IgD-negative memory B cell (primary cell): ENCODE measurements around the gene TRPM3. TPM values are rescaled to one million over a fixed set of nuclear protein-coding genes. Genes with fewer than 3 reads are reported as not detected.

ENCODE experiments used
- H3K27ac Mint-ChIP-seq, 3 donors: one replicate each; pipeline ENCODE4 v1.8.0; 2020 to 2022; ENCODE audit warnings: mild to moderate bottlenecking in 3 of 3, mixed read lengths in 3 of 3, moderate library complexity in 1 of 3
- H3K27me3 Mint-ChIP-seq: one replicate; pipeline ENCODE4 v1.8.0; 2021; ENCODE audit warnings: mixed read lengths
- H3K36me3 Mint-ChIP-seq: one replicate; pipeline ENCODE4 v1.8.0; 2020; ENCODE audit warnings: mild to moderate bottlenecking, mixed read lengths
- H3K4me1 Mint-ChIP-seq, 3 donors: one replicate each; pipeline ENCODE4 v1.8.0; 2020 to 2022; ENCODE audit warnings: mixed read lengths in 3 of 3, mild to moderate bottlenecking in 1 of 3
- H3K4me3 Mint-ChIP-seq, 4 donors: one replicate each; pipeline ENCODE4 v1.8.0; 2020 to 2022; ENCODE audit warnings: mild to moderate bottlenecking in 4 of 4, mixed read lengths in 4 of 4, moderate library complexity in 3 of 4
- H3K9me3 Mint-ChIP-seq, 3 donors: one replicate each; pipeline ENCODE4 v1.8.0; 2020 to 2021; ENCODE audit warnings: mixed read lengths in 3 of 3, mild to moderate bottlenecking in 1 of 3
- polyA plus RNA-seq: library from polyadenylated mRNA; unstranded; fragments of 300-500 nt; fragmentation: Illumina TruSeq; gene quantifications from one replicate; pipeline ENCODE4 v1.2.3, GENCODE V29; 2021

TRPM3 gene
- polyA plus RNA-seq, 1 donor from 2014 or later, result not detected

- Mint-ChIP-seq H3K36me3 (no peaks in the 10 kb centered on the region), H3K27me3 (no peaks in the 10 kb centered on the region), H3K9me3 (no peaks in the 10 kb centered on the region), H3K27ac (no peak overlapping the region), H3K4me1 (no peaks in the 10 kb centered on the region), H3K4me3 (no peak overlapping the region)
These were observed 166.8 kb downstream of the TRPM3 start for GRCh38 chr9:70954596-70955143.

GRCh38 chr9:70954126-70954525 is 167.3 kb downstream of the TRPM3 start:
- Mint-ChIP-seq H3K27me3 (no peaks in the 10 kb centered on the region), H3K36me3 (no peaks in the 10 kb centered on the region), H3K27ac (no peak overlapping the region), H3K4me3 (no peak overlapping the region), H3K9me3 (no peaks in the 10 kb centered on the region), H3K4me1 (no peaks in the 10 kb centered on the region)

- H3K27ac Mint-ChIP-seq, result no peak overlapping the region
- H3K4me1 Mint-ChIP-seq, result no peaks in the 10 kb centered on the region
These were observed 169.4 kb downstream of the TRPM3 start for GRCh38 chr9:70951749-70952727.

GRCh38 chr9:70950270-70950669 is 171.2 kb downstream of the TRPM3 start:
- no peaks in the 10 kb centered on the region for H3K4me1 Mint-ChIP-seq
- no peaks in the 10 kb centered on the region for H3K27me3 Mint-ChIP-seq
- H3K36me3 Mint-ChIP-seq, result no peaks in the 10 kb centered on the region
- no peak overlapping the region for H3K27ac Mint-ChIP-seq
- H3K9me3 Mint-ChIP-seq, result no peaks in the 10 kb centered on the region
- no peak overlapping the region for H3K4me3 Mint-ChIP-seq

More at GRCh38 chr9:70951749-70952727, 169.4 kb downstream of the TRPM3 start:
- H3K4me3 Mint-ChIP-seq, result no peak overlapping the region
- no peaks in the 10 kb centered on the region for H3K27me3 Mint-ChIP-seq
- no peaks in the 10 kb centered on the region for H3K36me3 Mint-ChIP-seq
- H3K9me3 Mint-ChIP-seq, result no peaks in the 10 kb centered on the region

- H3K27me3 Mint-ChIP-seq, result no peaks in the 10 kb centered on the region
- no peaks in the 10 kb centered on the region for H3K9me3 Mint-ChIP-seq
- no peaks in the 10 kb centered on the region for H3K4me1 Mint-ChIP-seq
- H3K4me3 Mint-ChIP-seq, result no peak overlapping the region
- H3K36me3 Mint-ChIP-seq, result no peaks in the 10 kb centered on the region
- no peak overlapping the region for H3K27ac Mint-ChIP-seq
These were observed 172.2 kb downstream of the TRPM3 start for GRCh38 chr9:70949239-70949638.

GRCh38 chr9:70948744-70949143 is 172.7 kb downstream of the TRPM3 start:
- Mint-ChIP-seq H3K36me3 (no peaks in the 10 kb centered on the region), H3K4me3 (no peak overlapping the region), H3K27me3 (no peaks in the 10 kb centered on the region), H3K4me1 (no peaks in the 10 kb centered on the region), H3K9me3 (no peaks in the 10 kb centered on the region), H3K27ac (no peak overlapping the region)

GRCh38 chr9:70947511-70947910 is 173.9 kb downstream of the TRPM3 start:
- no peaks in the 10 kb centered on the region for H3K9me3 Mint-ChIP-seq

GRCh38 chr9:70947086-70947485 is 174.3 kb downstream of the TRPM3 start:
- H3K27me3 Mint-ChIP-seq, result no peaks in the 10 kb centered on the region

More at GRCh38 chr9:70947511-70947910, 173.9 kb downstream of the TRPM3 start:
- no peak overlapping the region for H3K27ac Mint-ChIP-seq
- H3K36me3 Mint-ChIP-seq, result no peaks in the 10 kb centered on the region
- H3K4me1 Mint-ChIP-seq, result no peaks in the 10 kb centered on the region
- H3K27me3 Mint-ChIP-seq, result no peaks in the 10 kb centered on the region
- H3K4me3 Mint-ChIP-seq, result no peak overlapping the region

GRCh38 chr9:70945301-70945700 is 176.1 kb downstream of the TRPM3 start:
- Mint-ChIP-seq H3K9me3 (no peaks in the 10 kb centered on the region), H3K36me3 (no peaks in the 10 kb centered on the region), H3K27me3 (no peaks in the 10 kb centered on the region), H3K4me3 (no peak overlapping the region), H3K4me1 (no peaks in the 10 kb centered on the region), H3K27ac (no peak overlapping the region)

More at GRCh38 chr9:70947086-70947485, 174.3 kb downstream of the TRPM3 start:
- Mint-ChIP-seq H3K4me3 (no peak overlapping the region), H3K9me3 (no peaks in the 10 kb centered on the region), H3K27ac (no peak overlapping the region), H3K4me1 (no peaks in the 10 kb centered on the region), H3K36me3 (no peaks in the 10 kb centered on the region)

GRCh38 chr9:70941191-70941590 is 180.2 kb downstream of the TRPM3 start:
- Mint-ChIP-seq H3K36me3 (no peaks in the 10 kb centered on the region), H3K4me3 (no peak overlapping the region), H3K27ac (no peak overlapping the region), H3K27me3 (no peaks in the 10 kb centered on the region), H3K4me1 (no peaks in the 10 kb centered on the region), H3K9me3 (no peaks in the 10 kb centered on the region)

- Mint-ChIP-seq H3K9me3 (no peaks in the 10 kb centered on the region), H3K4me1 (no peaks in the 10 kb centered on the region), H3K36me3 (no peaks in the 10 kb centered on the region), H3K27me3 (no peaks in the 10 kb centered on the region), H3K4me3 (no peak overlapping the region), H3K27ac (no peak overlapping the region)
These were observed 180.8 kb downstream of the TRPM3 start for GRCh38 chr9:70940605-70941004.

GRCh38 chr9:70936536-70936935 is 184.9 kb downstream of the TRPM3 start:
- no peaks in the 10 kb centered on the region for H3K9me3 Mint-ChIP-seq
- no peak overlapping the region for H3K27ac Mint-ChIP-seq
- H3K27me3 Mint-ChIP-seq, result no peaks in the 10 kb centered on the region
- H3K36me3 Mint-ChIP-seq, result no peaks in the 10 kb centered on the region
- H3K4me3 Mint-ChIP-seq, result no peak overlapping the region
- no peaks in the 10 kb centered on the region for H3K4me1 Mint-ChIP-seq

- Mint-ChIP-seq H3K4me1 (no peaks in the 10 kb centered on the region), H3K9me3 (no peaks in the 10 kb centered on the region), H3K36me3 (no peaks in the 10 kb centered on the region), H3K27ac (no peak overlapping the region), H3K27me3 (no peaks in the 10 kb centered on the region), H3K4me3 (no peak overlapping the region)
These were observed 185.6 kb downstream of the TRPM3 start for GRCh38 chr9:70935856-70936255.

GRCh38 chr9:70934642-70935041 is 186.8 kb downstream of the TRPM3 start:
- H3K27ac Mint-ChIP-seq, result no peak overlapping the region
- no peak overlapping the region for H3K4me3 Mint-ChIP-seq
- no peaks in the 10 kb centered on the region for H3K4me1 Mint-ChIP-seq
- no peaks in the 10 kb centered on the region for H3K9me3 Mint-ChIP-seq
- no peaks in the 10 kb centered on the region for H3K27me3 Mint-ChIP-seq
- no peaks in the 10 kb centered on the region for H3K36me3 Mint-ChIP-seq

GRCh38 chr9:70933321-70933720 is 188.1 kb downstream of the TRPM3 start:
- H3K4me1 Mint-ChIP-seq, result no peaks in the 10 kb centered on the region
- no peaks in the 10 kb centered on the region for H3K9me3 Mint-ChIP-seq
- H3K27me3 Mint-ChIP-seq, result no peaks in the 10 kb centered on the region
- no peak overlapping the region for H3K4me3 Mint-ChIP-seq
- H3K27ac Mint-ChIP-seq, result no peak overlapping the region
- no peaks in the 10 kb centered on the region for H3K36me3 Mint-ChIP-seq

- Mint-ChIP-seq H3K4me1 (no peaks in the 10 kb centered on the region), H3K27ac (no peak overlapping the region), H3K4me3 (no peak overlapping the region), H3K36me3 (no peaks in the 10 kb centered on the region), H3K27me3 (peaks cover 2% of the 10 kb centered on the region), H3K9me3 (no peaks in the 10 kb centered on the region)
These were observed 189.3 kb downstream of the TRPM3 start for GRCh38 chr9:70932097-70932496.
